NCI-H748 treated with DMSO at 0.1 percent for 48 hours (cell line): Measurements from ENCODE around the gene BAIAP2L1.
"Not testable (repeated sequence)": the region's sequence is repeated elsewhere in the genome, so short reads cannot be mapped to it uniquely, and the experiment has no call there.

Source experiments
- DNase-seq: peaks from one replicate; lab custom pipeline; 2025; lab: John Stamatoyannopoulos, UW

Gene BAIAP2L1

GRCh38 chr7:98321301-98321700 lies 79.6 kb downstream of the BAIAP2L1 start:
- no peak for DNase-seq

- DNase-seq, result no peak
Observed at GRCh38 chr7:98319176-98319575, 81.7 kb downstream of the BAIAP2L1 start.

GRCh38 chr7:98317366-98318040 lies 83.4 kb downstream of the BAIAP2L1 start:
- DNase-seq, result no peak

- DNase-seq, result not testable (repeated sequence)
Observed at GRCh38 chr7:98315994-98316527, 84.8 kb downstream of the BAIAP2L1 start.

- DNase-seq, result no peak
Observed at GRCh38 chr7:98315318-98315993, 85.4 kb downstream of the BAIAP2L1 start.

- DNase-seq, result no peak
Observed at GRCh38 chr7:98314469-98314868, 86.4 kb downstream of the BAIAP2L1 start.

- no peak for DNase-seq
Observed at GRCh38 chr7:98312201-98312600, 88.7 kb downstream of the BAIAP2L1 start.

GRCh38 chr7:98309566-98309965 lies 91.3 kb downstream of the BAIAP2L1 start:
- DNase-seq, result no peak

GRCh38 chr7:98307971-98308466 lies 92.9 kb downstream of the BAIAP2L1 start:
- no peak for DNase-seq

GRCh38 chr7:98305951-98306535 lies 94.8 kb downstream of the BAIAP2L1 start:
- DNase-seq, result no peak

- no peak for DNase-seq
Observed at GRCh38 chr7:98303906-98304305, 97.0 kb downstream of the BAIAP2L1 start.

- DNase-seq, result no peak
Observed at GRCh38 chr7:98303176-98303865, 97.6 kb downstream of the BAIAP2L1 start.

GRCh38 chr7:98301693-98302470 lies 99.0 kb downstream of the BAIAP2L1 start:
- DNase-seq, result no peak

GRCh38 chr7:98300595-98301372 lies 100.1 kb downstream of the BAIAP2L1 start:
- DNase-seq, result no peak

GRCh38 chr7:98297626-98298286 lies 103.1 kb downstream of the BAIAP2L1 start:
- DNase-seq, result no peak

GRCh38 chr7:98296833-98297232 lies 104.1 kb downstream of the BAIAP2L1 start:
- no peak for DNase-seq

- DNase-seq, result no peak
Observed at GRCh38 chr7:98295467-98296192, 105.3 kb downstream of the BAIAP2L1 start.

- DNase-seq, result no peak
Observed at GRCh38 chr7:98294798-98295382, 106.0 kb downstream of the BAIAP2L1 start.

GRCh38 chr7:98294326-98294725 lies 106.6 kb downstream of the BAIAP2L1 start:
- DNase-seq, result no peak
